HCT116 (cell line): ENCODE results near the gene MNAT1. TPM values are rescaled to one million over a fixed set of nuclear protein-coding genes. Genes with fewer than 3 reads are reported as not detected.

Experiments
- ATAC-seq: fragments of 200-7000 bp; cut with Tn5 transposase; 2 replicates; pipeline ENCODE4 v1.9.1; 2020; ENCODE audit warnings: mild to moderate bottlenecking, moderate library complexity
- BruUV-seq: library from RNA; stranded (reverse); fragments of 400-500 nt; replicated peaks from 2 replicates; lab custom pipeline; 2021; lab: Mats Ljungman, UMichigan
- CTCF ChIA-PET: fragments of 300-600 bp; sonication (Branson Sonifier 250); formaldehyde crosslinking; loops from one replicate; lab custom pipeline; 2021; ENCODE audit warnings: antibody characterized with exemption; lab: Charles Lee
- POLR2A ChIA-PET: fragments of 300-600, 350-600 bp; sonication (Branson Sonifier 250); formaldehyde crosslinking; loops from one replicate; lab custom pipeline; 2021; ENCODE audit warnings: antibody characterized with exemption; lab: Charles Lee
- RAD21 ChIA-PET, 2 experiments: fragments of 300-600 bp; sonication (Branson Sonifier 250); formaldehyde crosslinking; loops; one replicate each; lab custom pipeline; 2023; ENCODE audit warnings: low total read pairs in 2 of 2; ENCODE audit not compliant: uncharacterized antibody in 2 of 2, unreplicated experiment in 2 of 2, low non-redundant PET in 1 of 2; lab: Charles Lee
- DNase-seq: peaks from one replicate; pipeline ENCODE4 v3.0.0-alpha.2; 2010; ENCODE audit warnings: low read depth, low spot score
- H2AFZ ChIP-seq: fragments of 200-600 bp; shearing (Covaris generic), sonication (generic); 2 replicates; pipeline ENCODE4 v1.6.1; 2017; ENCODE audit warnings: low read depth, mixed run types, mixed read lengths, antibody characterized with exemption, low read length; ENCODE audit not compliant: poor library complexity, severe bottlenecking
- H3K27ac ChIP-seq: 2 replicates; pipeline ENCODE4 v1.5.1; 2012; ENCODE audit warnings: low read depth, low read length
- H3K27me3 ChIP-seq: fragments of 200-600 bp; sonication (generic); 2 replicates; pipeline ENCODE4 v1.6.1; 2016; ENCODE audit warnings: mixed run types, low read length, mixed read lengths; ENCODE audit not compliant: insufficient read depth
- H3K36me3 ChIP-seq, 2 experiments: fragments of 200-500 bp in 1 of 2; fragments of 200-600 bp in 1 of 2; sonication (Bioruptor generic) in 1 of 2; sonication (generic) in 1 of 2; 2 replicates each; pipeline versions ENCODE4 v1.5.1 to v1.6.1; 2014 to 2016; ENCODE audit warnings: low read length in 2 of 2, inconsistent platforms in 1 of 2, mixed read lengths in 1 of 2, mixed run types in 1 of 2; ENCODE audit not compliant: insufficient read depth in 2 of 2, control insufficient read depth in 1 of 2
- H3K4me1 ChIP-seq, 2 experiments: fragments of 200-600 bp in 1 of 2; sonication (generic) in 1 of 2; 2 replicates each; pipeline versions ENCODE4 v1.5.1 to v1.6.1; 2012 to 2017; ENCODE audit warnings: low read length in 2 of 2, inconsistent platforms in 1 of 2, mild to moderate bottlenecking in 1 of 2, mixed read lengths in 1 of 2, mixed run types in 1 of 2, moderate library complexity in 1 of 2; ENCODE audit not compliant: insufficient read depth in 2 of 2, control insufficient read depth in 1 of 2
- H3K4me2 ChIP-seq: fragments of 200-600 bp; sonication (generic); 2 replicates; pipeline ENCODE4 v1.6.1; 2017; ENCODE audit warnings: mixed run types, low read length, mixed read lengths
- H3K4me3 ChIP-seq, 2 experiments: fragments of 200-600 bp in 1 of 2; sonication (generic) in 1 of 2; replicated peaks in 1 of 2; 2 replicates each; pipeline ENCODE4 v1.5.1; 2011 to 2016; ENCODE audit warnings: low read length in 2 of 2, control low read depth in 1 of 2, low read depth in 1 of 2, mild to moderate bottlenecking in 1 of 2, mixed read lengths in 1 of 2, mixed run types in 1 of 2
- H3K79me2 ChIP-seq: fragments of 200-600 bp; sonication (generic); 2 replicates; pipeline ENCODE4 v1.6.1; 2017; ENCODE audit warnings: mild to moderate bottlenecking, mixed run types, low read length, moderate library complexity, mixed read lengths; ENCODE audit not compliant: insufficient read depth
- H3K9ac ChIP-seq: fragments of 200-600 bp; sonication (generic); 2 replicates; pipeline ENCODE4 v1.6.1; 2016; ENCODE audit warnings: low read length, mixed read lengths
- H3K9me2 ChIP-seq: fragments of 200-600 bp; sonication (generic), shearing (Covaris generic); 2 replicates; pipeline ENCODE4 v1.6.1; 2017; ENCODE audit warnings: mixed run types, mild to moderate bottlenecking, moderate library complexity; ENCODE audit not compliant: insufficient read depth
- H3K9me3 ChIP-seq, 2 experiments: fragments of 200-500 bp in 1 of 2; fragments of 200-600 bp in 1 of 2; sonication (Bioruptor generic) in 1 of 2; sonication (generic) in 1 of 2; 2 replicates each; pipeline ENCODE4 v1.6.1; 2014 to 2017; ENCODE audit warnings: low read length in 2 of 2, mixed read lengths in 2 of 2, inconsistent platforms in 1 of 2, low read depth in 1 of 2, mild to moderate bottlenecking in 1 of 2, mixed run types in 1 of 2, moderate library complexity in 1 of 2; ENCODE audit not compliant: control insufficient read depth in 1 of 2, insufficient read depth in 1 of 2
- H4K20me1 ChIP-seq: fragments of 200-600 bp; sonication (generic), shearing (Covaris generic); 2 replicates; pipeline ENCODE4 v1.6.1; 2017; ENCODE audit warnings: mixed run types, mild to moderate bottlenecking, moderate library complexity; ENCODE audit not compliant: insufficient read depth
- CBX3 ChIP-seq: IDR thresholded peaks from 2 replicates; pipeline ENCODE4 v1.6.1; 2012; ENCODE audit warnings: low read depth
- ELF1 ChIP-seq: IDR thresholded peaks from 2 replicates; pipeline ENCODE4 v1.6.1; 2012; ENCODE audit warnings: low read depth, borderline replicate concordance
- EZH2phosphoT487 ChIP-seq: fragments of 200-600 bp; IDR thresholded peaks from 2 replicates; pipeline ENCODE4 v1.6.1; 2018; ENCODE audit warnings: antibody characterized with exemption, borderline replicate concordance
- JUND ChIP-seq: IDR thresholded peaks from 2 replicates; pipeline ENCODE4 v1.6.1; 2012
- POLR2A ChIP-seq: IDR thresholded peaks from 2 replicates; pipeline ENCODE4 v1.7.0; 2011; ENCODE audit warnings: borderline replicate concordance; ENCODE audit not compliant: insufficient read depth, insufficient read length; ENCODE audit errors: extremely low read depth
- REST ChIP-seq: IDR thresholded peaks from 2 replicates; pipeline ENCODE4 v1.6.1; 2012; ENCODE audit warnings: low read depth
- SP1 ChIP-seq: IDR thresholded peaks from 2 replicates; pipeline ENCODE4 v1.6.1; 2012; ENCODE audit warnings: low read depth
- TCF7L2 ChIP-seq: IDR thresholded peaks from 2 replicates; pipeline ENCODE4 v1.7.0; 2011; ENCODE audit warnings: borderline replicate concordance, inconsistent platforms; ENCODE audit not compliant: insufficient read depth, insufficient read length; ENCODE audit errors: extremely low read depth
- YY1 ChIP-seq: IDR thresholded peaks from 2 replicates; pipeline ENCODE4 v1.6.1; 2011; ENCODE audit warnings: low read length, low read depth, moderate library complexity, mild to moderate bottlenecking; ENCODE audit not compliant: insufficient replicate concordance; ENCODE audit errors: extremely low read depth
- ZFX ChIP-seq: fragments of 450-650 bp; IDR thresholded peaks from 2 replicates; pipeline ENCODE4 v1.6.1; 2017
- ZNF274 ChIP-seq: fragments of 200-500 bp; sonication (Bioruptor generic); IDR thresholded peaks from 2 replicates; pipeline ENCODE4 v1.6.1; 2014; ENCODE audit warnings: mild to moderate bottlenecking, low read depth, low read length, inconsistent platforms
- intact Hi-C: fragments of 100-400 bp; cut with micrococcal nuclease; formaldehyde crosslinking; loops from 2 replicates; pipeline ENCODE4 v1.10.0; 2022
- total RNA-seq: library from RNA; stranded (reverse); gene quantifications from one replicate; pipeline ENCODE4 v1.2.1, GENCODE V29; 2021; ENCODE audit not compliant: unreplicated experiment
- TF ChIP-seq, protein P1 (sequence below): IDR thresholded peaks from 2 replicates; pipeline ENCODE4 v1.6.1; 2011; ENCODE audit warnings: mild to moderate bottlenecking, low read length, moderate library complexity; ENCODE audit not compliant: insufficient replicate concordance; ENCODE audit errors: extremely low read depth

MNAT1 gene
- total RNA-seq, 1 experiment from 2014 or later, result 49.3 TPM

- Histone ChIP-seq H2AFZ (no peak overlapping the region), H3K9me2 (no peaks in the 10 kb centered on the region), H3K9me3 (no peaks in the 10 kb centered on the region), H3K79me2 (no peaks in the 10 kb centered on the region), H3K27ac (no peak overlapping the region), H3K27me3 (no peaks in the 10 kb centered on the region), H3K36me3 (no peaks in the 10 kb centered on the region), H3K4me1 (no peaks in the 10 kb centered on the region), H3K4me3 (no peak overlapping the region), H3K4me2 (no peak overlapping the region), H3K9ac (no peak overlapping the region), H4K20me1 (no peaks in the 10 kb centered on the region)
- CTCF ChIA-PET, result no interaction called here
- RAD21 ChIA-PET, result no interaction called here
- DNase-seq (no peak), ATAC-seq (no peak)
- TF ChIP-seq CBX3, result no peak
- TF ChIP-seq ZNF274, result no peak
- no peak for TF ChIP-seq TCF7L2
- TF ChIP-seq JUND, result no peak
- no peak for TF ChIP-seq YY1
- TF ChIP-seq SP1, result no peak
- no peak for TF ChIP-seq ELF1
- TF ChIP-seq, protein P1, sequence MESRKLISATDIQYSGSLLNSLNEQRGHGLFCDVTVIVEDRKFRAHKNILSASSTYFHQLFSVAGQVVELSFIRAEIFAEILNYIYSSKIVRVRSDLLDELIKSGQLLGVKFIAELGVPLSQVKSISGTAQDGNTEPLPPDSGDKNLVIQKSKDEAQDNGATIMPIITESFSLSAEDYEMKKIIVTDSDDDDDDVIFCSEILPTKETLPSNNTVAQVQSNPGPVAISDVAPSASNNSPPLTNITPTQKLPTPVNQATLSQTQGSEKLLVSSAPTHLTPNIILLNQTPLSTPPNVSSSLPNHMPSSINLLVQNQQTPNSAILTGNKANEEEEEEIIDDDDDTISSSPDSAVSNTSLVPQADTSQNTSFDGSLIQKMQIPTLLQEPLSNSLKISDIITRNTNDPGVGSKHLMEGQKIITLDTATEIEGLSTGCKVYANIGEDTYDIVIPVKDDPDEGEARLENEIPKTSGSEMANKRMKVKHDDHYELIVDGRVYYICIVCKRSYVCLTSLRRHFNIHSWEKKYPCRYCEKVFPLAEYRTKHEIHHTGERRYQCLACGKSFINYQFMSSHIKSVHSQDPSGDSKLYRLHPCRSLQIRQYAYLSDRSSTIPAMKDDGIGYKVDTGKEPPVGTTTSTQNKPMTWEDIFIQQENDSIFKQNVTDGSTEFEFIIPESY, result no peak
- POLR2A ChIA-PET, result no interaction called here
- intact Hi-C loops, result no loop called here
- no TSS peak for BruUV-seq
Observed at GRCh38 chr14:60999536-60999935, 265.0 kb downstream of the MNAT1 start.

- Histone ChIP-seq H4K20me1 (no peaks in the 10 kb centered on the region), H3K36me3 (no peaks in the 10 kb centered on the region), H3K9ac (no peak overlapping the region), H3K9me3 (no peaks in the 10 kb centered on the region), H2AFZ (no peak overlapping the region), H3K27me3 (no peaks in the 10 kb centered on the region), H3K79me2 (no peaks in the 10 kb centered on the region), H3K4me1 (no peaks in the 10 kb centered on the region), H3K9me2 (no peaks in the 10 kb centered on the region), H3K4me2 (no peak overlapping the region), H3K4me3 (no peak overlapping the region), H3K27ac (no peak overlapping the region)
- ATAC-seq, result no peak
- POLR2A ChIA-PET, result no interaction called here
- RAD21 ChIA-PET, result no interaction called here
- intact Hi-C loops, result no loop called here
- CTCF ChIA-PET, result no interaction called here
- no peak for DNase-seq
- BruUV-seq, result no TSS peak
- no peak for TF ChIP-seq TCF7L2
- TF ChIP-seq POLR2A, result no peak
- no peak for TF ChIP-seq SP1
- TF ChIP-seq ZFX, result no peak
- no peak for TF ChIP-seq YY1
- TF ChIP-seq ZNF274, result no peak
- no peak for TF ChIP-seq EZH2phosphoT487
- TF ChIP-seq, protein P1, result no peak
- TF ChIP-seq REST, result no peak
Observed at GRCh38 chr14:61003571-61003970, 269.0 kb downstream of the MNAT1 start.
